Hematopoietic multipotent progenitor cell treated with erythropoietin and hydrocortisone succinate and interleukin-3 and kit ligand, for 4 days (in vitro differentiated cells): ENCODE data around the gene SLC44A3.

Experiments used
- DNase-seq: peaks from one replicate; pipeline ENCODE4 v3.0.0-alpha.2; 2015

The SLC44A3 gene, protein sequence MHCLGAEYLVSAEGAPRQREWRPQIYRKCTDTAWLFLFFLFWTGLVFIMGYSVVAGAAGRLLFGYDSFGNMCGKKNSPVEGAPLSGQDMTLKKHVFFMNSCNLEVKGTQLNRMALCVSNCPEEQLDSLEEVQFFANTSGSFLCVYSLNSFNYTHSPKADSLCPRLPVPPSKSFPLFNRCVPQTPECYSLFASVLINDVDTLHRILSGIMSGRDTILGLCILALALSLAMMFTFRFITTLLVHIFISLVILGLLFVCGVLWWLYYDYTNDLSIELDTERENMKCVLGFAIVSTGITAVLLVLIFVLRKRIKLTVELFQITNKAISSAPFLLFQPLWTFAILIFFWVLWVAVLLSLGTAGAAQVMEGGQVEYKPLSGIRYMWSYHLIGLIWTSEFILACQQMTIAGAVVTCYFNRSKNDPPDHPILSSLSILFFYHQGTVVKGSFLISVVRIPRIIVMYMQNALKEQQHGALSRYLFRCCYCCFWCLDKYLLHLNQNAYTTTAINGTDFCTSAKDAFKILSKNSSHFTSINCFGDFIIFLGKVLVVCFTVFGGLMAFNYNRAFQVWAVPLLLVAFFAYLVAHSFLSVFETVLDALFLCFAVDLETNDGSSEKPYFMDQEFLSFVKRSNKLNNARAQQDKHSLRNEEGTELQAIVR

GRCh38 chr1:94819945-94820746, at the start of gene SLC44A3:
Gene SLC44A3, plus strand, starts transcription at chr1:94820357. Its CDS starts 95 bp downstream, at chr1:94820452.
- peak; percentile 73 for DNase-seq

GRCh38 chr1:94772230-94772641, 47.9 kb upstream of the SLC44A3 start:
- no peak for DNase-seq

- peak; percentile 23 for DNase-seq
Observed at GRCh38 chr1:94772845-94773244, 47.3 kb upstream of the SLC44A3 start.

DNA sequence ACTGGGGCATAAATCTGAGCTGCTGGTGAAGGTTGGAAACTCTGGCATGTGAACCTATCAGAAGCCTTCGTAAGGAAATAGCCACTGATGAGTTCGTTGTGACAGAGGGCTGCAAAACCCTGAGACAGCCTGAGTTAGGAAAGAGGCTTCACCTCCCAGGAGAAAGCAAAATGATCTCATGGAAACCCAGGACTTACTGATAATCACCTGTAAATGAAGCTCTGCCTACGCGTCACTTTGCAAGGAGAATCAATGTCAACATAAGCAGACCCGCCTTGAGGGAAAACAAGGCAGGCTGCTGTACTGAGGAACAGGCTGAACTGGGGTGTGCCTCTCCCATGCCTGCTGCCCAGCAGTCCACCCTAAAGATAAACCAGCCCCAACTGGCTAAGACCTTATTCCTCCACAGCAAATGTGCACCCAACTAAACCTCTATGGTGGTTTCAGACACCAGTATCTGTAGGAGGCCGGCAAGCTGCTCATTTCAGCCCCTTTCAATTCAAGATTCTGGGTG, 46.8 kb upstream of the SLC44A3 start:
- DNase-seq: no peak

GRCh38 chr1:94773931-94774422, 46.2 kb upstream of the SLC44A3 start:
- no peak for DNase-seq

- no peak for DNase-seq
Observed at GRCh38 chr1:94776474-94776873, 43.7 kb upstream of the SLC44A3 start.

GRCh38 chr1:94777281-94777680, 42.9 kb upstream of the SLC44A3 start:
- DNase-seq: no peak

DNA sequence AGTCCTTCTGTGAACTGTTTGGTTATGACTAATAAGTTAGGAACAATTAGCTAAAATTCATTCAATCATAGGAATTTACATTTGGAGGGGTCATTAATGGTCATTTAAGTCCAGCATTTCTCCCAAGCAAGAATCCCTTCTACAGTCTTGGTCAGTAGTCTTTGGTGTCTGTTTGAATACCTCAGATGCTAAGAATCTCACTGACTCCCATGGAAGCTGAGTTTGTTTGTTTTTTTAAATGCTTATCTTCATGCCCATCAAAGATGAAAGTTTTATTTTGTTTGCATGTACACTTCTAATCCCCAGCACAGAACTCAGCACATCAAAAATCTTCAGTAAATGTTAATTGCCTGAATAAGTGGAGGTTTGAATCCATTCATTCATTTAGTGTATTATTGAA, 41.3 kb upstream of the SLC44A3 start:
- no peak for DNase-seq

GRCh38 chr1:94783342-94784189, 36.6 kb upstream of the SLC44A3 start:
- DNase-seq: no peak

- DNase-seq: no peak
Observed at GRCh38 chr1:94784190-94784515, 36.0 kb upstream of the SLC44A3 start.

GRCh38 chr1:94787691-94788090, 32.5 kb upstream of the SLC44A3 start:
- DNase-seq: peak; percentile 55

- DNase-seq: no peak
Observed at GRCh38 chr1:94790246-94790645, 29.9 kb upstream of the SLC44A3 start.

GRCh38 chr1:94790670-94791069, 29.5 kb upstream of the SLC44A3 start:
- no peak for DNase-seq

- peak; percentile 51 for DNase-seq
Observed at GRCh38 chr1:94792473-94793295, 27.5 kb upstream of the SLC44A3 start.

DNA sequence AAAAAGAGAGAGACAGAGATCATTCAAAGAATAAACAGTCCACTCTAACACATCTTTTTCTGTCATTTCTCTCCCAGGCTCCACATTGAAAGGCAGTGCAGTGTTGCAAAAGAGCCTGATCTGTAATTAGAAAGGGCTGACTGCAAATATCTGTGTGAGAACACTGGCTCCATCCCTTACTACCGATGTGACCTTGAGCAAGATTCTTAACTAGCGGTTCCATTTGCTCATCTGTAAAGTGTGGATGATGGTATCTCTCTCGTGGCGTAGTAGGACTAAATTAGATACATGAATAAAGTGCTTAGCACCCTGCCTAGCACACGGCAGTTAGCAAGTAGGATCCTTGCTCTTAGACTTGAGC, 26.9 kb upstream of the SLC44A3 start:
- peak; percentile 15 for DNase-seq

GRCh38 chr1:94795434-94795833, 24.7 kb upstream of the SLC44A3 start:
- DNase-seq: peak; percentile 15

DNA sequence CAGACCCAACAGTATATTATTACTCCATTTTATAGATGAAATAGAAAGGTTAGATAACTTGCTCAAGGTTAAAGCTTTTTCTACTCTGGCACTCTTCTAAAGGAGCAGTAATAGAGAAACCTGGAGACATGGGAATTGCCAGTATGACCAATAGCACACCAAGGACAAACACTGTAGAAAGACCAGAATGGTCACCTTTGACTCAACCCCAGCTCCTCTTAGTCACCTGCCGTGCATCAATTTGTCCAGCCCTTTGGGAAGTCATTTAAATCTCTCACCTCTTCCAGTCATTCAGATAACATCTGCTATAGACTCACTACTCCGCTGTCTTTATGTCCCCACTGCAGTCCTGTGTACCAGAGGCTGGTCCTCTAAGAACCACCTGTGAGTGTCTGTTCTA, 23.9 kb upstream of the SLC44A3 start:
- no peak for DNase-seq

DNA sequence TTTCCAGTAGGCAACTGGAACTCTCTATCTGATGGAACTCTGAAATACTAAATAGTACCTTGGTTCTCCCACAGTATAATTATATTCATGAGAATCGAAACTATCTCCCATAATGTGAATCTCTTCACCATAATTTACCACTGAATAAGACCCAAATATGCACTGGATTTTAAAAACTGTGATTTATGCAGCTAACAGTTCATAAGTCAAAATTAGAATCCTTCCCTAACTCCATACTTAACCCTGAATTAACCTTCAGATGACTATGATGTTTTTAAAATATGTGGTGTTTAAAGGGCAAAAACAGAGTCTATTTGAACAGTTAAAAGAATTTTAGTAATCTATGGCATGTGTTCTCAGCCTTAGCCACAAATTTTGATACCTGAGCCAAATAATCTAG, 22.9 kb upstream of the SLC44A3 start:
- DNase-seq: no peak

GRCh38 chr1:94798054-94798453, 22.1 kb upstream of the SLC44A3 start:
- no peak for DNase-seq

- DNase-seq: no peak
Observed at GRCh38 chr1:94798462-94798861, 21.7 kb upstream of the SLC44A3 start.

GRCh38 chr1:94799206-94799605, 21.0 kb upstream of the SLC44A3 start:
- no peak for DNase-seq
